PC-9 (cell line): Measurements from ENCODE around the gene B3GNT2. TPM values are rescaled to one million over a fixed set of nuclear protein-coding genes. Genes with fewer than 3 reads are reported as not detected.

Experiments
- BruUV-seq: library from RNA; stranded (reverse); fragments of 400-500 nt; replicated peaks from 2 replicates; lab custom pipeline; 2021; lab: Mats Ljungman, UMichigan
- CTCF ChIA-PET: fragments of 300-600 bp; sonication (Branson Sonifier 250); formaldehyde crosslinking; loops from one replicate; lab custom pipeline; 2022; ENCODE audit warnings: antibody characterized with exemption; lab: Charles Lee
- POLR2A ChIA-PET: fragments of 300-600 bp; sonication (Branson Sonifier 250); formaldehyde crosslinking; loops from one replicate; lab custom pipeline; 2022; ENCODE audit warnings: antibody characterized with exemption; ENCODE audit not compliant: unreplicated experiment; lab: Charles Lee
- DNase-seq, 2 experiments: peaks; one replicate each; pipeline versions ENCODE4 v3.0.0 to v3.0.0-alpha.2; 2015 to 2022; ENCODE audit warnings: mixed read lengths in 1 of 2
- H2AFZ ChIP-seq: fragments of 200-600 bp; sonication (generic); 2 replicates; pipeline ENCODE4 v1.8.1; 2017; ENCODE audit warnings: antibody characterized with exemption
- H3F3A ChIP-seq: fragments of 200-600 bp; sonication (generic); 2 replicates; pipeline ENCODE4 v1.8.1; 2017; ENCODE audit warnings: antibody characterized with exemption, mild to moderate bottlenecking, low read depth; ENCODE audit not compliant: insufficient read depth
- H3K27ac ChIP-seq: fragments of 200-600 bp; sonication (generic); 2 replicates; pipeline ENCODE4 v1.6.1; 2016; ENCODE audit warnings: mixed run types
- H3K27me3 ChIP-seq: fragments of 200-600 bp; sonication (generic); 2 replicates; pipeline ENCODE4 v1.6.1; 2016; ENCODE audit warnings: low read depth, mixed run types; ENCODE audit not compliant: insufficient read depth
- H3K36me3 ChIP-seq: fragments of 200-600 bp; sonication (generic); 2 replicates; pipeline ENCODE4 v1.6.1; 2016; ENCODE audit warnings: low read depth, mixed run types
- H3K4me1 ChIP-seq: fragments of 200-600 bp; sonication (generic); replicated peaks from 2 replicates; pipeline ENCODE4 v1.6.1; 2016; ENCODE audit warnings: mixed run types; ENCODE audit not compliant: insufficient read depth
- H3K4me2 ChIP-seq: fragments of 200-600 bp; sonication (generic); 2 replicates; pipeline ENCODE4 v1.6.1; 2017; ENCODE audit warnings: mixed run types
- H3K4me3 ChIP-seq: fragments of 200-600 bp; sonication (generic); 2 replicates; pipeline ENCODE4 v1.6.1; 2016; ENCODE audit warnings: mixed run types
- H3K79me2 ChIP-seq: fragments of 200-600 bp; sonication (generic); 2 replicates; pipeline ENCODE4 v1.6.1; 2017; ENCODE audit warnings: low read depth, mixed run types
- H3K9me2 ChIP-seq: fragments of 200-600 bp; sonication (generic); 2 replicates; pipeline ENCODE4 v1.8.1; 2017; ENCODE audit warnings: mild to moderate bottlenecking; ENCODE audit not compliant: insufficient read depth
- H3K9me3 ChIP-seq: fragments of 200-600 bp; sonication (generic); 2 replicates; pipeline ENCODE4 v1.8.1; 2016; ENCODE audit warnings: low read depth; ENCODE audit not compliant: insufficient read depth
- H4K20me1 ChIP-seq: fragments of 200-600 bp; sonication (generic); 2 replicates; pipeline ENCODE4 v1.8.1; 2017; ENCODE audit not compliant: insufficient read depth
- CTCF ChIP-seq: fragments of 200-600 bp; sonication (generic); conservative IDR thresholded peaks from 2 replicates; pipeline ENCODE4 v1.6.1; 2017; ENCODE audit warnings: mixed run types, antibody characterized with exemption, mild to moderate bottlenecking, moderate library complexity
- EZH2 ChIP-seq: fragments of 200-600 bp; sonication (generic); IDR thresholded peaks from 2 replicates; pipeline ENCODE4 v1.8.0; 2017; ENCODE audit warnings: antibody characterized with exemption, low read depth
- intact Hi-C: fragments of 100-400 bp; cut with micrococcal nuclease; formaldehyde crosslinking; loops from one replicate; pipeline ENCODE4 v1.10.0; 2022; ENCODE audit not compliant: unreplicated experiment
- total RNA-seq: library from RNA; stranded (reverse); gene quantifications from 2 replicates; pipeline ENCODE4 v1.2.3, GENCODE V29; 2021

The B3GNT2 gene
- total RNA-seq, 1 experiment from 2014 or later = 30.8 TPM

GRCh38 chr2:62222171-62222570, 26.3 kb downstream of the B3GNT2 start:
- no peak overlapping the region for H3K4me3 ChIP-seq
- H3K9me2 ChIP-seq = 0 out of 2 replicates have a peak, but pooled peaks cover 3% of the 10 kb centered on the region
- ChIA-PET CTCF (no interaction called here), POLR2A (no interaction called here)
- TF ChIP-seq EZH2 = no peak
- no peak for TF ChIP-seq CTCF
- H3K4me1 ChIP-seq = no peaks in the 10 kb centered on the region
- H3K4me2 ChIP-seq = no peak overlapping the region
- BruUV-seq = no TSS peak
- H3F3A ChIP-seq = peaks cover 13% of the 10 kb centered on the region; the same call in 1 of the 2 replicates
- peaks cover 84% of the 10 kb centered on the region for H3K79me2 ChIP-seq
- intact Hi-C loops = no loop called here
- no peaks in the 10 kb centered on the region for H3K27me3 ChIP-seq
- peaks cover 5% of the 10 kb centered on the region; the same call in 1 of the 2 replicates for H3K9me3 ChIP-seq
- no peak for DNase-seq
- no peak overlapping the region for H3K27ac ChIP-seq
- peaks cover 4% of the 10 kb centered on the region; the same call in 1 of the 2 replicates for H4K20me1 ChIP-seq
- H2AFZ ChIP-seq = no peak overlapping the region
- peaks cover 55% of the 10 kb centered on the region for H3K36me3 ChIP-seq

GRCh38 chr2:62222674-62223073, 26.8 kb downstream of the B3GNT2 start:
- no peak for DNase-seq
- ChIA-PET POLR2A (no interaction called here), CTCF (no interaction called here)
- no peaks in the 10 kb centered on the region for H3K4me1 ChIP-seq
- BruUV-seq = no TSS peak
- no peak overlapping the region for H2AFZ ChIP-seq
- peaks cover 13% of the 10 kb centered on the region; the same call in 1 of the 2 replicates for H3F3A ChIP-seq
- no peak overlapping the region for H3K4me2 ChIP-seq
- peaks cover 4% of the 10 kb centered on the region; the same call in 1 of the 2 replicates for H4K20me1 ChIP-seq
- intact Hi-C loops = no loop called here
- H3K9me2 ChIP-seq = 0 out of 2 replicates have a peak, but pooled peaks cover 3% of the 10 kb centered on the region
- no peak for TF ChIP-seq EZH2
- no peak for TF ChIP-seq CTCF
- H3K4me3 ChIP-seq = no peak overlapping the region
- no peaks in the 10 kb centered on the region for H3K27me3 ChIP-seq
- peaks cover 55% of the 10 kb centered on the region for H3K36me3 ChIP-seq
- peaks cover 79% of the 10 kb centered on the region for H3K79me2 ChIP-seq
- no peak overlapping the region for H3K27ac ChIP-seq
- H3K9me3 ChIP-seq = peaks cover 5% of the 10 kb centered on the region; the same call in 1 of the 2 replicates

- Histone ChIP-seq H3K4me2 (no peak overlapping the region), H3K79me2 (peaks cover 56% of the 10 kb centered on the region), H3K9me2 (0 out of 2 replicates have a peak, but pooled peaks cover 3% of the 10 kb centered on the region), H3K36me3 (peaks cover 55% of the 10 kb centered on the region), H3K9me3 (no peaks in the 10 kb centered on the region), H3F3A (peaks cover 17% of the 10 kb centered on the region; the same call in 1 of the 2 replicates), H3K27me3 (no peaks in the 10 kb centered on the region), H2AFZ (no peak overlapping the region), H3K27ac (no peak overlapping the region), H3K4me3 (no peak overlapping the region), H4K20me1 (peaks cover 4% of the 10 kb centered on the region; the same call in 1 of the 2 replicates), H3K4me1 (no peaks in the 10 kb centered on the region)
- peak in 1 of 2 experiments; percentile 45 for DNase-seq
- no TSS peak for BruUV-seq
- ChIA-PET POLR2A (no interaction called here), CTCF (no interaction called here)
- TF ChIP-seq EZH2 = no peak
- TF ChIP-seq CTCF = no peak
- intact Hi-C loops = no loop called here
Measured at GRCh38 chr2:62224976-62225375, 29.1 kb downstream of the B3GNT2 start.
